Ovary (tissue), 9 donors: Measurements from ENCODE around the gene MOB3B. TPM values are rescaled to one million over a fixed set of nuclear protein-coding genes. Genes with fewer than 3 reads are reported as not detected.

Experiments
- DNase-seq, 5 donors: peaks; one replicate each; pipeline ENCODE4 v3.0.0-alpha.2; 2019 to 2020
- H3K27ac ChIP-seq, 2 donors: fragments of 200-600 bp; one replicate each; pipeline versions ENCODE4 v1.5.1 to v1.8.0; 2019 to 2022
- H3K27me3 ChIP-seq: fragments of 200-600 bp; one replicate; pipeline ENCODE4 v1.8.0; 2022
- H3K36me3 ChIP-seq: fragments of 200-600 bp; sonication (generic); one replicate; pipeline ENCODE4 v1.5.1; 2019
- H3K4me1 ChIP-seq: one replicate; pipeline ENCODE4 v1.8.1; 2013; ENCODE audit warnings: mild to moderate bottlenecking, moderate library complexity; ENCODE audit not compliant: insufficient read depth
- H3K4me3 ChIP-seq: fragments of 200-600 bp; sonication (generic); one replicate; pipeline ENCODE4 v1.5.1; 2017
- H3K9me3 ChIP-seq, 2 donors: fragments of 200-600 bp in 1 of 2; sonication (generic) in 1 of 2; one replicate each; pipeline versions ENCODE4 v1.5.1 to v1.8.1; 2013 to 2019; ENCODE audit warnings: mild to moderate bottlenecking in 1 of 2, moderate library complexity in 1 of 2
- CTCF ChIP-seq, 3 donors: fragments of 450-650 bp in 2 of 3; fragments of 200-600 bp in 1 of 3; IDR thresholded peaks; one replicate each; pipeline versions ENCODE4 v1.5.1 to v1.8.0; 2016 to 2022; ENCODE audit warnings: antibody characterized with exemption in 3 of 3, mild to moderate bottlenecking in 1 of 3
- EP300 ChIP-seq: sonication (generic); formaldehyde crosslinking; IDR thresholded peaks from one replicate; pipeline ENCODE4 v1.6.1; 2017; ENCODE audit warnings: antibody characterized with exemption
- POLR2A ChIP-seq: fragments of 450-650 bp; IDR thresholded peaks from one replicate; pipeline ENCODE4 v1.6.1; 2017; ENCODE audit warnings: antibody characterized with exemption, mild to moderate bottlenecking, moderate library complexity
- WGBS, 3 donors: extraction: QIAGEN DNeasy Blood & Tissue Kit in 1 of 3; methylation state at CpG; one replicate each; pipeline versions ENCODE4 v1.1.5 to v1.1.7; 2013 to 2017; 5-methylcytosine and 5-hydroxymethylcytosine counted together
- intact Hi-C, 4 donors: fragments of 100-400 bp; cut with DNase I; formaldehyde crosslinking; loops; one replicate each; pipeline versions ENCODE4 v1.11.0 to v1.15.1; 2022 to 2023
- polyA plus RNA-seq, 2 donors: library from polyadenylated mRNA; stranded (reverse); fragments of 200-250 nt in 1 of 2; fragments of 350-450 nt in 1 of 2; fragmentation: Illumina TruSeq in 1 of 2; extraction: RNeasy Lipid Tissue Mini Kit (QIAGEN cat#74804) in 1 of 2; gene quantifications; one replicate each; pipeline ENCODE4 v1.2.3, GENCODE V29; 2013 to 2014
- total RNA-seq, 7 donors: library from RNA; depleted of rRNA in 2 of 7; stranded (reverse); fragments of >200 nt in 2 of 7; fragmentation: NEBNext Ultra II Directional in 3 of 7; extraction: Animal tissue kit (Norgen Biotek cat#: 25700) in 3 of 7; gene quantifications; one replicate each; pipeline versions ENCODE4 v1.1.0 to v1.2.4, GENCODE V29; 2016 to 2023
- donor health status: DM: no; HTN: no; CAD: no; lungs with moderate emphysema.
- donor health status: DM: no; HTN: no; CAD: no.
- donor health status: Bipolar disorder and iron deficiency.
- donor health status: DM: yes; HTN: yes; CAD: no.
- donor health status: DM: no; HTN: no; CAD: no.
- donor health status: DM: yes; HTN: yes; CAD: no.

Gene MOB3B
- total and polyA plus RNA-seq, 9 donors = 16.3 to 68.2 (median 28.1) TPM

- Histone ChIP-seq H3K4me3 (no peak overlapping the region), H3K36me3 (no peaks in the 10 kb centered on the region), H3K9me3 (no peaks in the 10 kb centered on the region), H3K4me1 (peaks cover 10% of the 10 kb centered on the region), H3K27me3 (no peaks in the 10 kb centered on the region), H3K27ac (peak overlapping the region in 1 of 2 donors; percentile 54)
- DNase-seq = no peak
- WGBS, 3 donors = 11 to 42% (median 23%) methylated on average over 2 of the region's 2 CpGs
- intact Hi-C loops = no loop called here
- TF ChIP-seq POLR2A (no peak), CTCF (IDR thresholded peaks at IDR 0.05) (no peak), EP300 (no peak)
Observed at GRCh38 chr9:27356446-27356845, 173.2 kb downstream of the MOB3B start.

GRCh38 chr9:27355166-27355565, 174.4 kb downstream of the MOB3B start:
- no peaks in the 10 kb centered on the region for H3K36me3 ChIP-seq
- H3K4me1 ChIP-seq = peaks cover 14% of the 10 kb centered on the region
- no peaks in the 10 kb centered on the region for H3K27me3 ChIP-seq
- TF ChIP-seq POLR2A = no peak
- no peak for TF ChIP-seq EP300
- no peak for TF ChIP-seq CTCF (IDR thresholded peaks at IDR 0.05)
- no peak for DNase-seq
- no peak overlapping the region for H3K27ac ChIP-seq
- intact Hi-C loops = no loop called here
- WGBS, 3 donors = 68 to 79% (median 73%) methylated on average over 3 of the region's 3 CpGs
- H3K4me3 ChIP-seq = no peak overlapping the region
- H3K9me3 ChIP-seq = no peaks in the 10 kb centered on the region

- TF ChIP-seq POLR2A = no peak
- TF ChIP-seq CTCF (IDR thresholded peaks at IDR 0.05) = no peak
- TF ChIP-seq EP300 = no peak
- WGBS, 3 donors = 22 to 41% (median 22%) methylated on average over 5 of the region's 5 CpGs
- Histone ChIP-seq H3K27me3 (no peaks in the 10 kb centered on the region), H3K27ac (no peak overlapping the region), H3K9me3 (no peaks in the 10 kb centered on the region), H3K36me3 (no peaks in the 10 kb centered on the region), H3K4me3 (no peak overlapping the region), H3K4me1 (peaks cover 20% of the 10 kb centered on the region)
- no peak for DNase-seq
- intact Hi-C loops = loop anchor here in 1 of 4 donors (5.0 kb wide), 1 partner anchor 174 kb away; the partner anchor contains the start of gene MOB3B
Observed at GRCh38 chr9:27353474-27354229, 176.0 kb downstream of the MOB3B start.

- no peaks in the 10 kb centered on the region for H3K9me3 ChIP-seq
- TF ChIP-seq CTCF (IDR thresholded peaks at IDR 0.05) (no peak), POLR2A (no peak), EP300 (no peak)
- DNase-seq = no peak
- WGBS, 3 donors = 57 to 74% (median 66%) methylated on average over 4 of the region's 4 CpGs
- no peak overlapping the region for H3K27ac ChIP-seq
- no peak overlapping the region for H3K4me3 ChIP-seq
- no peaks in the 10 kb centered on the region for H3K36me3 ChIP-seq
- no peaks in the 10 kb centered on the region for H3K27me3 ChIP-seq
- intact Hi-C loops = loop anchor here in 1 of 4 donors (5.0 kb wide), 1 partner anchor 174 kb away; the partner anchor contains the start of gene MOB3B
- H3K4me1 ChIP-seq = peaks cover 20% of the 10 kb centered on the region
Observed at GRCh38 chr9:27353166-27353473, 176.5 kb downstream of the MOB3B start.
